Activated CD8-positive, alpha-beta T cell treated with anti-CD3 and anti-CD28 coated beads for 36 hours (primary cell): ENCODE data around the gene AZGP1. TPM values are rescaled to one million over a fixed set of nuclear protein-coding genes. Genes with fewer than 3 reads are reported as not detected.

Source experiments
- ATAC-seq: fragments of 200-7000 bp; cut with Tn5 transposase; one replicate; pipeline ENCODE4 v1.10.0; 2021; ENCODE audit warnings: mild to moderate bottlenecking, moderate library complexity
- CTCF ChIA-PET: fragments of 350-600 bp; sonication (Branson Sonifier 250); formaldehyde crosslinking; loops from one replicate; lab custom pipeline; 2021; ENCODE audit warnings: antibody characterized with exemption; lab: Charles Lee
- POLR2A ChIA-PET: fragments of 350-600 bp; sonication (Branson Sonifier 250); formaldehyde crosslinking; loops from one replicate; lab custom pipeline; 2021; ENCODE audit warnings: antibody characterized with exemption; lab: Charles Lee
- DNase-seq: peaks from one replicate; pipeline ENCODE4 v3.0.0-alpha.2; 2020
- H3K27ac Mint-ChIP-seq: one replicate; pipeline ENCODE4 v1.8.0; 2021; ENCODE audit warnings: mild to moderate bottlenecking, mixed read lengths
- H3K27me3 Mint-ChIP-seq: one replicate; pipeline ENCODE4 v1.8.0; 2021; ENCODE audit warnings: mixed read lengths
- H3K36me3 Mint-ChIP-seq: one replicate; pipeline ENCODE4 v1.8.0; 2021; ENCODE audit warnings: low read depth, mixed read lengths
- H3K4me1 Mint-ChIP-seq: one replicate; pipeline ENCODE4 v1.8.0; 2021; ENCODE audit warnings: low read depth, mixed read lengths
- H3K4me3 Mint-ChIP-seq: one replicate; pipeline ENCODE4 v1.8.0; 2021; ENCODE audit warnings: mild to moderate bottlenecking, moderate library complexity, mixed read lengths
- H3K9me3 Mint-ChIP-seq: one replicate; pipeline ENCODE4 v1.8.0; 2021; ENCODE audit warnings: mixed read lengths
- CTCF ChIP-seq: fragments of 200-600 bp; IDR thresholded peaks from one replicate; pipeline ENCODE4 v1.8.0; 2022; ENCODE audit warnings: antibody characterized with exemption, mild to moderate bottlenecking
- intact Hi-C: fragments of 100-400 bp; cut with micrococcal nuclease; formaldehyde crosslinking; loops from one replicate; pipeline ENCODE4 v1.10.0; 2022
- total RNA-seq, 2 experiments: library from RNA; stranded (reverse); gene quantifications; one replicate each; pipeline ENCODE4 v1.2.3, GENCODE V29; 2021

The AZGP1 gene
- not detected for total RNA-seq

- no peak within 1 kb of the TSS for H3K27ac Mint-ChIP-seq
- intact Hi-C loops: no loop called here
- ChIA-PET POLR2A (no interaction called here), CTCF (interaction anchor here (5.3 kb wide), 1 partner anchor 15 kb away, joined by 36 read pairs; no protein-coding TSS in a partner anchor)
- ATAC-seq (peak; percentile 18), DNase-seq (no peak)
- no peak for TF ChIP-seq CTCF
- no peak within 1 kb of the TSS for H3K4me3 Mint-ChIP-seq
- H3K27me3 Mint-ChIP-seq: peaks cover 5% of the 10 kb centered on the region
- no peaks in the 10 kb centered on the region for H3K36me3 Mint-ChIP-seq
- H3K4me1 Mint-ChIP-seq: peaks cover 10% of the 10 kb centered on the region
- no peaks in the 10 kb centered on the region for H3K9me3 Mint-ChIP-seq
These were observed at the start of gene AZGP1 for GRCh38 chr7:99975782-99976521. AZGP1 (minus strand) TSS chr7:99976031; CDS start chr7:99976020, 11 bp downstream.

- Mint-ChIP-seq H3K4me1 (peaks cover 22% of the 10 kb centered on the region), H3K36me3 (peaks cover 42% of the 10 kb centered on the region), H3K27ac (no peak overlapping the region), H3K27me3 (no peaks in the 10 kb centered on the region), H3K4me3 (no peak overlapping the region), H3K9me3 (no peaks in the 10 kb centered on the region)
- DNase-seq: no peak
- no peak for TF ChIP-seq CTCF
- CTCF ChIA-PET: no interaction called here
- intact Hi-C loops: no loop called here
- no peak for ATAC-seq
- POLR2A ChIA-PET: interaction anchor here (1.0 to 1.9 kb wide), 3 partner anchors 8 to 10 kb away, joined by 3 to 5 read pairs (median 3); no protein-coding TSS in a partner anchor
These were observed 48.3 kb upstream of the AZGP1 start for GRCh38 chr7:100024020-100024619.

GRCh38 chr7:100023526-100023925 lies 47.7 kb upstream of the AZGP1 start:
- no peak for TF ChIP-seq CTCF
- peaks cover 42% of the 10 kb centered on the region for H3K36me3 Mint-ChIP-seq
- ATAC-seq: no peak
- no peak overlapping the region for H3K27ac Mint-ChIP-seq
- intact Hi-C loops: no loop called here
- POLR2A ChIA-PET: interaction anchor here (1.0 to 1.9 kb wide), 2 partner anchors 7 to 8 kb away, joined by 3 to 5 read pairs; no protein-coding TSS in a partner anchor
- H3K4me1 Mint-ChIP-seq: peaks cover 28% of the 10 kb centered on the region
- H3K27me3 Mint-ChIP-seq: no peaks in the 10 kb centered on the region
- CTCF ChIA-PET: no interaction called here
- no peak overlapping the region for H3K4me3 Mint-ChIP-seq
- no peaks in the 10 kb centered on the region for H3K9me3 Mint-ChIP-seq
- DNase-seq: no peak

- peaks cover 44% of the 10 kb centered on the region for H3K36me3 Mint-ChIP-seq
- DNase-seq (no peak), ATAC-seq (no peak)
- H3K4me1 Mint-ChIP-seq: peaks cover 32% of the 10 kb centered on the region
- H3K4me3 Mint-ChIP-seq: no peak overlapping the region
- TF ChIP-seq CTCF: no peak
- intact Hi-C loops: no loop called here
- ChIA-PET POLR2A (interaction anchor here (1.0 to 1.1 kb wide), 2 partner anchors 11 to 53 kb away, joined by 5 to 7 read pairs; no protein-coding TSS in a partner anchor), CTCF (interaction anchor here (1.9 kb wide), 1 partner anchor 43 kb away, joined by 5 read pairs; no protein-coding TSS in a partner anchor)
- no peaks in the 10 kb centered on the region for H3K27me3 Mint-ChIP-seq
- no peaks in the 10 kb centered on the region for H3K9me3 Mint-ChIP-seq
- H3K27ac Mint-ChIP-seq: no peak overlapping the region
These were observed 46.8 kb upstream of the AZGP1 start for GRCh38 chr7:100022621-100023020.
